T follicular helper cell (primary cell): ENCODE data around the gene TFCP2L1.
"Not testable (repeated sequence)": the region's sequence is repeated elsewhere in the genome, so short reads cannot be mapped to it uniquely, and the experiment has no call there.

Source experiments
- DNase-seq: peaks from one replicate; pipeline ENCODE4 v3.0.0-alpha.2; 2020; ENCODE audit warnings: low read depth

TFCP2L1 gene

DNA sequence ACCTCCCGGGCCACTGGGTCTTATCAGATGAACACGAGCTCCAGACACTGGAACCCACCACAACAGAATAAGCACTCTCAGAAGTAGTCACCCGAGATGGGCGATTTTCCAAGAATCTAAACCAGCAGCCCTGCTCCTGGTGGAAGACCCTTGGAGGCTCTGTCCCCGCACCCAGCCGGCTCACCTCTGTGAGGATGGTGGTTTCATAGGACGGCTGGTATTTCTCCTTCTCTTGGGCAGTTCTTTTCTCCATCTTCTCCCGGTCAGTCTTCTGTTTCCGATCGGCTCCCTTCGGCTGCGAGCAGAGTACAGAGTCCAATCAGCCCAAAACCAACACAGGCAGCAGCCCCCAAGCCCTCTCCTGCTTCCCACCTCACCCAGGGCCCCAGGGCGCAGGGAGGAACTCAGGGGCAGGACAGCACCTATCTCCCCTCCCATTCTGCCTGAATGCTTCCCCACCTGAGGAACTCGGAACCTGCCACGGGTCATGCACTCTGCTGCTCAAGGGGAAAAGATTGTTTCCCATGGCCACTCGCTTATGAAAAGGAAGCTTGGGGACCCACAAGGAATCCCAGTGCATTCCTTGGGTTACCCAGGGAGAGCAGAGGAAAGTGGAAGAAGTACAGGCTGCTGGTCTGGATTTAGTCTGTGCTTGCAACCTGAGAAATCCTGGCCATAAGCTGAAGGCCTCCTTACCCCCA lies 42.7 kb downstream of the TFCP2L1 start:
- DNase-seq, result no peak

DNA sequence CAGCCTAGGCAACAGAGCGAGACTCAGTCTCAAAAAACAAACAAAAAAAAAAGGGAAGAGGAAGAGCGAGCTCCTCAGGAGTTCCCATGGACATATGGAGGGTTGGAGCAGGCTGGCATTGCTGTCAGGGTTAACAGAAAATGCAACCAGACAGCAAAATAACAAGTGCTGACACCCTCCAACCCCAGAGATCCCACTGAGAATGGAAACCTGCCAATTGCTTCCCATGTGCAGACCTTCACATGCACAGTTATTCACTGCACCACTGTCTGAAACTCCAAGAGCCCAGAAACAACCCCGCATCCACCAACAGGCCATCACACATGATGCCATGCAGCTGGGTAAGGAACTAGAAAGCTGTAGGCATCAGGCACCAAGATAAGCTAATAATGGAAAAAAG lies 43.5 kb downstream of the TFCP2L1 start:
- no peak for DNase-seq

DNA sequence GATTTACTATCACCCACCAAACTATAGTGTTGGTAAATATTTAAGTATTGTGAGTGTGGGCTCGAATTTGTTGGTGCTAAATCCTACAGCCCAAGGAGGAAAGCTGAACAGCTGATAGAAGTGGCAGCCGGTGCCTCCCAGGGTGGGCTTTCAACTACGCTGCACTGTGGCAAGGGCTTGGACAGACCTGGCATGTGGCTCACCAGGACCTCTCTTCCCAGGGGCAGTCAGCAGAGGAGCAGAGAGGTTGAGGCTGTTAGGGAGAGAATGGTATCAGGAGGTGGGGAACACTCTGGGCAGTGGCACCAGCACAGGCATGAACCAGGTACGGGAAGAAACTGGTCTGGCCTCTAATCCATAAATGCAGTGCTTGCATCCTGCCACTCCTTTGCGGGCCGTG lies 44.6 kb downstream of the TFCP2L1 start:
- DNase-seq, result no peak

DNA sequence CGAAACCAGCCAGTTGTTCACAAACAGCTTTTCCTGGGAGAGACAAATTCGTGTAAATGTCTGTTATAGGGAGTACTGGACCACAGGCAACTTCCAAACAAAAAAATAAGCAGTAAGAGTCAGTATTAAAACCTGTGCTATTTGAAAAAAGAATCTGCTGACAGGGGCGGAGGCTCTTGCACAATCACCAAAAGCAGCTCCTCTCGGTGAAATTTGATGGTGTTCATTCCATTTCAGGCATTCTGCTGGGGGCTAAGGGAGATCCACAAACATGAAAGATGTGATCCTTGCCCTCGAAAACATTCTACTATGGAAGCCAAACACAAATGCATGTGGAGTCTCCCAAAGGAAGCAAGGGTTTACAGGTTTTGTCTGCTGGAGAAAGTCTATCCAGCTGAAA lies 45.0 kb downstream of the TFCP2L1 start:
- no peak for DNase-seq

DNA sequence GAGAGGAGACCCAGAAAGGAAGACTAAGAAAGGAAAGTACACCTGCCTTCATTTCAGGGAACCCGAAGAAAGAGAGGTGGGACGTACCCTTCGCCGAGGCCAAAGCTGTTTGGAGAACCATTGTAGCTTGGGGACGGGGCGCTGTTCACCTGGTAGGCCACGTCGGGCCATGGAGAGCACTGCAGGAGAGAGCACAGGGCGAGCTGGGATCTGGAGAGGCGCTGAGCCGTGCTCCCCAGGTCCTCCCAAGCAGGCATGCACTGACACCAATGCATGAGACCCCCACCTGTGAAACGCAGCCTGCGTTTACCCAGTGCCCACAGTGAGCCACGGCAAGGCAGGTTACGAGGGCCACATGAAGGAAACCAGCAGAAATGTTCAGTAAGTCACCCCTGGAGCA lies 45.5 kb downstream of the TFCP2L1 start:
- no peak for DNase-seq

DNA sequence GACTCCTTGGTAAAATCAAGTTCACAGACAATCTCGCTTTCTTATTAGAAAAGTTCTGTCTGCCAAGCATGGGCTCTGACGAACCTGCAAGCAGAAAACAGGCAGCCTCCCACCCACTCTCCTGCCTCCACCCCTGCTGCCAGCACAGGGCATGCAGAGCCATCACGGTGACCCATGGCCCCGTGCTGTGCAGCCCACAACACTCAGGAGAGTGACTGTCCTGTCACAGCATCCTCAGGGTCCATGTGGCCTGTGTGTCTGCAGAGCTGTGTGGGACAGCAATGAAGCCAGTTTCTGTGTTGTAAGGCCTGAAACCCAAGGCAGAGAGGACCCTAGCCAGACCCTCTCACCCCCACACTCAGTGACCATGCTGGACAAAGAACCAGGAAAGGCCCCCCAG lies 46.2 kb downstream of the TFCP2L1 start:
- no peak for DNase-seq

DNA sequence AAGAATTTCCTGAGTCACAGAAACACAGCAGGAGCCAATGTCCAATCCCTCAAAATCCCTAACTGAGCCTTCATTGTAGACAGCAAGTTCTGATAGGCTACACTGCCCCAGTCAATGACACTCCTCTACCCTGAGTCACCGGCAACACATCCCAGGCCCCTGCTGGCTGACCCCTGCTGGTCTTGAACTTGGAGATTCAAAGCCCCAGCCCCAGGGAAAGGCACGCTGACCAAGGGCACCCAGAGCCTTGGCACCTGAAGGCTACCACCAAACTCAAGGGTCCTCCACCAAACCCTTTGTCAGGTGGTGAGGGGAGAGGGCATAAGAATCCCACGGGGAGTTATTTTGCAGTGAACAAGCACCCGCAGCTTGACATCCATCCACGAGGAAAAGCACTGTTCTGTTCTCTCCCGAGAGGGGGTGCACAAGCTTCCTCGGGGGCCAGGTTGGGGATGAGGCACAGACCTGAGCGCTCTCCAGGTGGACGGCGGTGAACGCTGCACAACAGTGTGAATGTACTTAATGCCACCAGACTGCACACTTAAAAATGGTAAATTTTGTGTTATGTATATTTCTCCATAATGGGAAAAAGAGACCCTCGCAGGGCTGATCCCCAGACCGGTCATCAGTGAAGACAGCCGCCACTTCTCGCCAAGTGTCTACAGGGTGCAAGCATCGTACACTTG lies 46.9 kb downstream of the TFCP2L1 start:
- no peak for DNase-seq

DNA sequence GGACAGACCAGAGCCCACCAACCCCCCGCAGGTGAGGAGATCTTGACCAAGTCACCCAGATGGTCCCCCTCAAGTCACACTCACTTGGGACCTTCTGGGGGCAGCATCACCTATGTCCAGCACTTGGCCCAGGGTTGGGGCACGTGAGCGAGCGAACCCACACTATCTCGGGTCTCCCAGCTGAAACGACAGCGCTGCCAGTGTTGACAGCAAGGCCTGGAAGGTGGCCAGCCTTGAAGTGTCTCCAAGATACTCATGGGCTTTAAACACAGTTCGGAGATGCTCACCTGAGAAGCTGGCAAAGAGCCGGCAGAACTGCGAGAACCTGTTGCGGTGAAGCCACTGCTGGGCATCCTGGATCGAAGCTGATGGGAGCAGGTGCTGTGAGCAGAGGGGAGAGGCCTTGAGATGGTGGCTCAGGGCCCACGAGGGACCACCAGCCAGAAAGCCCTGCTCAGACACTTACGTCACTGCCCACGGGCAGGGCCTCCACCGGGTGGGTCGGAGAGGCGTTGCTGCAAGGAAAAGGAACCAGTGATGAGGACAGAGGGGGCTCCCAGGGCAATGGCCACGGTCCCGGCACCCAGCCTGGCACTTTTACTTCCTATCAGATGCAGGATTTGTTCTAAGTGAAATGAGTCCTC lies 47.5 kb downstream of the TFCP2L1 start:
- no peak for DNase-seq

DNA sequence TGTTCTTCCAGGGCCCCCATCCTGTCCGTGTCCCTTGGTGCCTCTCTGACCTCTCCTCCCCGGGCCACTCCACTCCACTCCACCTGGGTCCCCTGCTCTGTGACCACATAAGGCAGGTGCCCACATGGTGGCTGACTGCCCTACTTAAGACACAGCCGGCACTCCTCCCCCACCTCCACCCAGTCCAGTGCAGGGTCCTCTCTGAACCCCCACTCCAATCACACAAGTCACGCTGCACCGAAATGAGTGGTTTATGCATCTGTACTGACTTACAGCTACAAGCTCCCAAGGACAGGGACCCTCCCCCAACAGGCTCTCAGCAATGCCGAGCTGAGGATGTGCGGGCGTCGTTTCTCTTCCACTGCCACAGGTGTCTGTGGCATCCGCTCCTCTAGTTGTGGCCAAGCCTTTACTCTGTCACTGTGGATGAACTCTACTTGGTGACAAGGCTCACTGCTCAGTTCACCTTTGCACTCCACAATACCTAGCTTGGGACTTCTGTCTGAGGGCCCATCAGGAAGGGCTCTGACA lies 48.3 kb downstream of the TFCP2L1 start:
- no peak for DNase-seq

DNA sequence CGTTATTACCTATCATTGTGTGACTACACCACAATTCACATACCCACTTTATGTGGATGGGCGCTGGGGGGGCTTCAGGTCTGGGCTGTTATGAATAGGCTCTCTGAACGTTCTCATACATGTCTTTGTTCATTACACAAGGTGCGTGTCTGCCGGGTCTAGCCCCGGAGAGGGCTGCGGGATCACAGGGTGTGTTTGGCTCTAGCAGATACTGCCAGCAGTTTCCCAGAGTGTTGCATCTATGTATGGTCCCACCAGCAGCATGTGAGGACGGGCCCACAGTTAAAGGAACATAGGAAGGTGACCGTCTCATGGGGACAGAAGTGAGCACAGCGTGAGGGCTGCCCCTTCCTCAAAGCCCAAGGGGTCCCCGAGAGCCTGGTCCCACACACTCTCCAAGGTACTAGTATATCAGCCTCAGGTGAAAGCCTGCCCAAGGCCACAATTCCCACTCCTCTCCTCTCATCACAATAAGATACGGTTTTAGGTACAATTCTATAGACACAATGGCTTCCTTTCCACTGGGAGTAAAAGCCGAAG lies 48.8 kb downstream of the TFCP2L1 start:
- no peak for DNase-seq

DNA sequence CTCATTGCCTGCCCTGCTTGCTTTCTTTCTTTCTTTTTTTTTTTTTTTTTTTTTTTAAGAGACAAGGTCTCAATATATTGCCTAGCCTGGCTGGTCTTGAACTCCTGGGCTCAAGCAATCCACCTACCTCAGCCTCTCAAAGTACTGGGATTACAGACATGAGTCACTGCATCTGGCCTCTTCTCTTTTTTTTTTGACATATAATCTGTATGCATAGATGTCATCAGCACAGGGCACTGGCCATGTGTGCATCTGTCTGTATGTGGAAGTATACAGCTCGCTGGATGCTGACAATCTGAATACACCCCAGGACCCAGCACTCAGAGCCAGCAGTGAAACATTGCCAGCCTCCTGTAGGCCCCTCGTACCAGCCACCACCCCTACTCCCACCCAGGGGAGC lies 49.5 kb downstream of the TFCP2L1 start:
- DNase-seq, result no peak

DNA sequence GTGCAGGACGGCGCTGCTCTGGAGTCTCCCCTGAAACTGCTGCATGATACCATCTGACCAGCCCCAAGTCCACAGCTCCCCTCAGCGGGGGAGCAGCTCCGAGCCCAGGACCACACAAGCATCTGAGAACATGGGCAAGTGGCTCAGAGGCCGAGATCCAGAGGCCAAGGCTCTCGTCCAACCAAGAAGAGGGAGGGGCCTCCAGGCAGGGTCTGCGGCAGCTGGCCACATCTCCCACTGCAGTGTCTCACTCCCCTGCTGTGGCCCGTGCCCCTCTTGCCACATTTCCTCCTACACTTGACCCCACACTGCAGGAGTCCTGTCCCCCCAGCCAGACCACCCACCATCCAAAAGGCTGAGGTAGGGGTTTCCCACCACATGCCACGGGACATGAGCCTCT lies 50.2 kb downstream of the TFCP2L1 start:
- no peak for DNase-seq

DNA sequence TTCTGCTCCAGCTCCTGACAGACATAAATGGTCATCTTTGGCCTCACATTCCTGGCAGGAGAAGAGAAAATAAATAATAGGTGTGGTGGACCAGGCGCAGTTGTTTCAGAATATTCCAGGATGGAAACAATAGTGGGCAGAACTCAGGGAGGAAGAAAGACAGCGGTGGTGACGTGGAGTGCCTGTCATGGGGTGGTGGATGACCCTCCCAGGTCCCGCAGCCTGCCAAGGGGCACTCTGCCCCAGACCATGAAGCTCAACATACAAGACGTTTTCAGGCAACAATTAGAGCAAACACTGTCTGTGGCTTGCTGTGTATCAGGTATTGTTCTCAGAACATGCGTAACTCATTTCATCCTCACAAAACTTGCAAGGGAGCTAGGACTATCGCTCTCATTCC lies 50.9 kb downstream of the TFCP2L1 start:
- DNase-seq, result no peak

DNA sequence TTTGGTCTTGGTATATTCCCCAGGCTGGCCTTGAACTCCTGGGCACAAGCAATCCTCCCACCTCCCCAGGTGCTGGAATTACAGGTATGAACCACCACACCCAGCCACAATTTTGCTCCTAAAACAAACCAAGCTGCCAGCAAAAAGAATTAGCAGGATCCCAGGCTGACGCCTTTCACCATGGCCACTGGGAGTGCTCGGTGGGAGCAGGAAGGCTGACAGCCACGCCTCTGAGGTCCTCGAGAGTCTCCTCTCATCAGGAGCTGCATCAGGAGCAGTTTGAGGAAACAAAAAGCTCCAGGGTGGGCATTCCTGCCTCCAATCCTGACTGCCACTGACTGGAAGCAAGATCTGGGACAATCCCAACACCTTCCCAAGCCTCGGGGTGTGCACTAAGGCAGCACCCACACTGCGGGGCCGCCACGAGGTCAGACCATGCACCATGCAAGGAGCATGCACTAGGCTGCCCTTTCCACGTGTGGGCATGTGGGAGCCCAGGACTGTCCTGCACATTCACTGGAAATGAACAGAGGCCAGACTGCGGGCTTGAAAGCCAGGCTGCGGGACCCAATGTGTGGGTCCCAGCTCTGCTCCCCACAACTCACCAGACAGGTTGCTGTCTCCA lies 51.4 kb downstream of the TFCP2L1 start:
- DNase-seq, result no peak

DNA sequence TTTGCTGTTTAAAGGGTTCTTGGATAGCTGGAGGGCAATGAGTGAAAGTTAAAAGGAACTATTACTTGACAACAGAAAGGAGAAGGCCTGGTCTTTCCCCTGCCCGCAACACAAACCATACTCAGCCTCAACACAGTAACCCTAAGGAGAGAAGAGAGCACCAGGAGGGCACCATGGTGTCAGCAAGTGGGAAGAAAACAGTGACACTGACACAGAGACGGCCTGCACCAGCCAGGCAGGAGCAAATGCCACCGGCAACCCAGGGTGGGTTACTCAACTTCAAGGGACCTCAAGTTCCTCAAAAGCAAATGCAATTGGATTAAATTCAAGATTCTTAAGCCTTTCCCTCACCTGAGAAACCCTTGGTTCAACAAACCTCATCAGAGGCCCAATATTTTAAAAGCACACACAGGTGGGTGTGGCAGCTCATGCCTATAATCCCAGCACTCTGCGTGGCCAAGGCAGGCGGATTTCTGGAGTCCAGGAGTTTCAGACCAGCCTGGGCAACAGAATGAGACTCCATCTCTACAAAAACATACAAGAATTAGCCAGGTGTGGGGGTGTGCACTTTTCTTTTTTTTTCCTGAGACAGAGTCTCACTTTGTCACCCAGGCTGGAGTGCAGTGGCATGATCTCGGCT lies 52.3 kb downstream of the TFCP2L1 start:
- DNase-seq, result no peak

DNA sequence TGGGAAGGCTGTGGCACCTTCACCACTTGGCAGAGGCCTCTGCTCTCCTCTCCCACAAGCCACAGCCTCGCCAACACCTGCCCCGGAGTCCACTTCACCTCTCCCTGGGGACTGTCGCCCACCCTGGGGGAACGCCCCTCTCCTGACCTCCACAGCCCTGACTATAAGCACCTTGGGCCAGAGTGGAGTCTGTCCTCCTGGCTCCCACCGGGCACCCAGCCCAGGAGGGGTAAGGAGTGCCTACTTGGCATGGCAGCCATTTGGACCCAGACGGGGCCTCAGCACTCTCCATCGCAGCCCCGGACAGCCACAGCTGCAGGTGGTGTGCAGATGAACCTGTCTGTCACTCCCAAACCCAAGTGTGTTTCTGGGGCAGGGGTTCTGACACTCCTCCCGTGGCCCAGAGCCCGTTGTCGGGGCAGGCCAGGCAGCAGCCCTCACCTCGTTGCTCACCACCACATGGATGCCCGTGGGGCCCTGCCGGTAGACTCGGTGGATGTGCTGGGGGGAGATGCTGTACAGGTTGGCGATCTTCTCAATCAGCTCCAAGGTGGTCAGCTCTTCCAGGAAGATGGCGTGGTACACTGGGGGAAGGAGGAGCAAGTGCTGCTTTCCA lies 53.5 kb downstream of the TFCP2L1 start:
- no peak for DNase-seq

DNA sequence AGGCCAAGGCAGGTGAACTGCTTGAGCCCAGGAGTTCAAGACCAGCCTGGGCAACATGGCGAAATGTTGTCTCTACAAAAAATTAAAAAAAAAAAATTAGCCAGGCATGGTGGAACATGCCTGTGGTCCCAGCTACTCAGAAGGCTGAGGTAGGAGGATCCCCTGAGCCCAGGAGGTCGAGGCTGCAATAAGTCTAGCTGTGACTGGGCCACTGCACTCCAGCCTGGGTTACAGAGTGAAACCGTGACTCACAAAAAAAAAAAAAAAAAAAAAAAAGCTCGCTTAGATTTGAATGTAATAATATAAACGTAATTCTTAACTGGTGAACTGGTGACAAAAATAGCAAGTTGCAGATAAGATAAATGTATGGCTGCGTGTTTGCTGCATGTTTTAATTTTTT lies 56.5 kb downstream of the TFCP2L1 start:
- DNase-seq, result no peak

DNA sequence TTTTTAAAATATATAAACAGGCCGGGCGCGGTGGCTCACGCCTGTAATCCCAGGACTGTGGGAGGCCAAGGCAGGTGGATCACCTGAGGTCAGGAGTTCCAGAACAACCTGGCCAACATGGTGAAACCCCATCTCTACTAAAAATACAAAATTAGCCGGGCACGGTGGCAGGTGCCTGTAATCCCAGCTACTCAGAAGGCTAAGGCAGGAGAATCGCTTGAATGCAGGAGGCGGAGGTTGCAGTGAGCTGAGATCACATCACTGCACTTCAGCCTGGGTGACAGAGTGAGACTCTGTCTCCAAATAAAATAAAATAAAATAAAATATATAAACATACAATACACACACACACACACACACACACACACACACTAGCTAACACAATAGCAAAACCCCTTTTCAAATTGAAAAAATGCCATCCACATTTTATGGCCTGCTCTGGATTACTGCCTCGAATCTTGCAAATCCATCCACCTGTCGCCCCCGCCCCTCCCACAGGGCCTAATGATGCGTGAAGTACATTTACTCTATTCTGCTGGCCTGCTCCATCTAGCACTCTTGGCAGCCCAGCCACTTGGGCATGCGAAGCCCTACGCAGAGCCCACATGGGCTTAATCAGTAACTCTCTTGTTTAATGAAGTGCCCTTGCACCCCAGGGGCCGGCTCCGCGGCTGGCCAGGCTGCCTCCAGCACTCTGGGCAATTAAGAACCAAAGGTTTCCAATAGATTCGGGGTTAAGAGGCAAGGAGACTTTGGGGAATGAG lies 57.4 kb downstream of the TFCP2L1 start:
- not testable (repeated sequence) for DNase-seq

DNA sequence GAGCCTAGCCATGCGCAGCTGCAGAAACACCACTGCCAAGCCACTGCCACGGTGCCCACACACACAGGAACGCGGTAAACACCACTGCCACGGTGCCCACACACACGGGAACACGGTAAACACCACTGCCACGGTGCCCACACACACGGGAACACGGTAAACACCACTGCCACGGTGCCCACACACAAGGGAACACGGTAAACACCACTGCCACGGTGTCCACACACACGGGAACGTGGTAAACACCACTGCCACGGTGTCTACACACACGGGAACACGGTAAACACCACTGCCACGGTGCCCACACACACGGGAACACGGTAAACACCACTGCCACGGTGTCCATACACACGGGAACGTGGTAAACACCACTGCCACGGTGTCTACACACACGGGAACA lies 59.3 kb downstream of the TFCP2L1 start:
- not testable (repeated sequence) for DNase-seq

DNA sequence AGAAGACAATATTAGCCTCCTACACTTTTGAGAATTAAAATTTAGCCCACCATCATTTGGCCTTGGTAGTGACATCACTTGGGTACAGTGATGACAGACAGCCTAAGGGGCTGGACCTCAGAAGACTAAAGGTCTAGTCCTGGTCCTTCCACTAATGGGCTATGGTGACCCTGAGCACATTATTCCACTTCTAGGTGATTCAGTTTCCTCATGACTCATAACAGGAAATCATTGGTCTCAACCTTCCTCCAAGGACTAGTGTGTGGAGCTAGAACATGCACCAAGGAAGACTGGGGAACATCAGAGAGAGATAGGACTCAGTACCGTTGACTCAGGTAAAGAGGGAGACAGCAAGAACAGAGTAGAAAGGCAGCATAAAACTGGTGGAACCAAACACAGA lies 64.0 kb downstream of the TFCP2L1 start:
- no peak for DNase-seq

DNA sequence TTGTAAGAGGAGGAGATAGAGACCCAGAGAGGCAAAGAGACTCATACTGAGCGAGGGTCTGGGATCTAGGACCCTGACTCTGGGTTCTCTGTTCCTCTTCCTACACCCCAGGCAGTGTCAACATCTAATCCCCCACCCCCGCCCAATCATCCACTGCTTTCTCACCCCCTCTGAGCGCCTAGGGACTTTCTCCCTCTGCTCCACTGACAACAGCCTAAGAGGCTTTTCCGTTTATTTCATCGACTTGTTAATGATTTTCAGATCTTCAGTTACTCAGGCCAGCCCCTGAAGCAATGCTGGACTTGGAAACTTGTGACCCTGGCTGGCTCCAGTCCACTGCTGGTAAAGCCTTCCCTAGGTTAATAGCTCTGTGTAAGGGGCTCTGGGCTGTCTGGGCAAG lies 65.1 kb downstream of the TFCP2L1 start:
- no peak for DNase-seq
